IMR-90 (cell line): ENCODE measurements around the gene DCP1A. TPM values are rescaled to one million over a fixed set of nuclear protein-coding genes. Genes with fewer than 3 reads are reported as not detected.

Source experiments
- ATAC-seq: fragments of 200-7000 bp; cut with Tn5 transposase; 2 replicates; pipeline ENCODE4 v1.9.1; 2020; ENCODE audit warnings: low read depth, mild to moderate bottlenecking, moderate library complexity
- BruUV-seq: library from RNA; stranded (reverse); fragments of 400-500 nt; replicated peaks from 2 replicates; lab custom pipeline; 2021; lab: Mats Ljungman, UMichigan
- CTCF ChIA-PET: fragments of 300-600 bp; formaldehyde crosslinking; extraction: SDS; loops from one replicate; lab custom pipeline; 2021; ENCODE audit warnings: antibody characterized with exemption; lab: Yijun Ruan, JAX
- POLR2A ChIA-PET: fragments of 300-600 bp; sonication (Branson Sonifier 250); formaldehyde crosslinking; loops from one replicate; lab custom pipeline; 2022; ENCODE audit warnings: antibody characterized with exemption; ENCODE audit not compliant: unreplicated experiment; lab: Charles Lee
- DNase-seq: peaks from one replicate; pipeline ENCODE4 v3.0.0; 2013
- H2AFZ ChIP-seq: replicated peaks from 2 replicates; pipeline ENCODE3; 2013; ENCODE audit warnings: low read length, mild to moderate bottlenecking; ENCODE audit not compliant: poor library complexity
- H2AK5ac ChIP-seq: 2 replicates; pipeline ENCODE4 v1.6.1; 2013; ENCODE audit warnings: low read depth, low read length, inconsistent platforms
- H2AK9ac ChIP-seq: replicated peaks from 2 replicates; pipeline ENCODE3; 2013; ENCODE audit warnings: mild to moderate bottlenecking, low read depth, low read length, moderate library complexity; ENCODE audit not compliant: poor library complexity
- H2BK120ac ChIP-seq: 2 replicates; pipeline ENCODE4 v1.6.1; 2013; ENCODE audit warnings: low read depth, low read length, inconsistent platforms
- H2BK15ac ChIP-seq: 3 replicates; pipeline ENCODE4 v1.6.1; 2013; ENCODE audit warnings: low read depth, low read length, inconsistent platforms
- H2BK20ac ChIP-seq: 2 replicates; pipeline ENCODE4 v1.6.1; 2013; ENCODE audit warnings: low read depth, mild to moderate bottlenecking, inconsistent platforms, low read length, moderate library complexity
- H2BK5ac ChIP-seq: 2 replicates; pipeline ENCODE4 v1.6.1; 2013; ENCODE audit warnings: mild to moderate bottlenecking, low read depth, low read length, inconsistent platforms; ENCODE audit not compliant: poor library complexity, severe bottlenecking
- H3K14ac ChIP-seq: replicated peaks from 2 replicates; pipeline ENCODE4 v1.6.1; 2013; ENCODE audit warnings: low read depth, low read length, inconsistent platforms
- H3K18ac ChIP-seq: 2 replicates; pipeline ENCODE4 v1.6.1; 2013; ENCODE audit warnings: low read depth, low read length, control low read depth
- H3K23ac ChIP-seq: 2 replicates; pipeline ENCODE4 v1.6.1; 2013; ENCODE audit warnings: low read depth, low read length, inconsistent platforms
- H3K27ac ChIP-seq: 2 replicates; pipeline ENCODE4 v1.5.1; 2013; ENCODE audit warnings: mild to moderate bottlenecking, control low read depth, low read length; ENCODE audit not compliant: insufficient read depth
- H3K27me3 ChIP-seq: 2 replicates; pipeline ENCODE4 v1.6.1; 2013; ENCODE audit warnings: low read length; ENCODE audit not compliant: control insufficient read depth, insufficient read depth
- H3K36me3 ChIP-seq: 2 replicates; pipeline ENCODE4 v1.6.1; 2013; ENCODE audit warnings: low read length, mixed read lengths; ENCODE audit not compliant: control insufficient read depth, insufficient read depth
- H3K4ac ChIP-seq: 2 replicates; pipeline ENCODE4 v1.6.1; 2013; ENCODE audit warnings: low read depth, low read length, inconsistent platforms
- H3K4me1 ChIP-seq: 2 replicates; pipeline ENCODE4 v1.6.1; 2013; ENCODE audit warnings: low read length, mixed read lengths; ENCODE audit not compliant: control insufficient read depth, insufficient read depth
- H3K4me2 ChIP-seq: 2 replicates; pipeline ENCODE4 v1.6.1; 2013; ENCODE audit warnings: low read depth, mild to moderate bottlenecking, control low read depth, low read length, moderate library complexity
- H3K4me3 ChIP-seq: 2 replicates; pipeline ENCODE4 v1.5.1; 2013; ENCODE audit warnings: low read depth, mild to moderate bottlenecking, control low read depth, low read length, moderate library complexity; ENCODE audit not compliant: insufficient read depth
- H3K56ac ChIP-seq: 2 replicates; pipeline ENCODE4 v1.6.1; 2013; ENCODE audit warnings: low read length, inconsistent platforms; ENCODE audit not compliant: insufficient read depth; ENCODE audit errors: extremely low read depth
- H3K79me1 ChIP-seq, 2 experiments: 2 replicates each; pipeline ENCODE4 v1.6.1; 2013; ENCODE audit warnings: low read length in 2 of 2, inconsistent platforms in 1 of 2, low read depth in 1 of 2
- H3K9ac ChIP-seq: 2 replicates; pipeline ENCODE4 v1.6.1; 2013; ENCODE audit warnings: low read depth, low read length, control low read depth
- H3K9me1 ChIP-seq: 2 replicates; pipeline ENCODE4 v1.6.1; 2013; ENCODE audit warnings: low read length, inconsistent platforms; ENCODE audit not compliant: insufficient read depth
- H3K9me3 ChIP-seq: 2 replicates; pipeline ENCODE4 v1.6.1; 2013; ENCODE audit warnings: low read length; ENCODE audit not compliant: control insufficient read depth, insufficient read depth
- H4K20me1 ChIP-seq: 2 replicates; pipeline ENCODE4 v1.6.1; 2013; ENCODE audit warnings: low read length, inconsistent platforms; ENCODE audit not compliant: insufficient read depth
- H4K5ac ChIP-seq: 2 replicates; pipeline ENCODE4 v1.6.1; 2013; ENCODE audit warnings: mild to moderate bottlenecking, low read depth, low read length, control low read depth
- H4K8ac ChIP-seq, 2 experiments: 2 replicates each; pipeline ENCODE4 v1.6.1; 2013; ENCODE audit warnings: low read depth in 2 of 2, low read length in 2 of 2, control low read depth in 1 of 2, inconsistent platforms in 1 of 2
- H4K91ac ChIP-seq: 2 replicates; pipeline ENCODE4 v1.6.1; 2013; ENCODE audit warnings: low read depth, low read length, inconsistent platforms; ENCODE audit not compliant: insufficient read depth
- RAD21 ChIP-seq: IDR thresholded peaks from 2 replicates; pipeline ENCODE4 v1.6.1; 2012; ENCODE audit warnings: low read length, improper control_type of control experiment
- WGBS, 2 experiments: methylation state at CpG; one replicate each; pipeline versions ENCODE4 v1.1.5 to v1.1.7; 2013; ENCODE audit warnings: missing lambda C conversion rate in 2 of 2; ENCODE audit not compliant: insufficient read length in 1 of 2; ENCODE audit errors: extremely low coverage in 2 of 2; 5-methylcytosine and 5-hydroxymethylcytosine counted together
- dilution Hi-C: fragments of 300-500 bp; cut with HindIII; formaldehyde crosslinking; loops from one replicate; pipeline ENCODE4 v1.14.3; 2018; ENCODE audit warnings: low sequenced_read_pairs; ENCODE audit not compliant: unreplicated experiment
- in situ Hi-C: fragments of 300-500 bp; cut with MboI; formaldehyde crosslinking; loops from 3 replicates; pipeline ENCODE4 v1.14.3; 2019; ENCODE audit warnings: low sequenced_read_pairs, inconsistent platforms, mixed read lengths
- intact Hi-C: fragments of 100-400 bp; cut with micrococcal nuclease; formaldehyde crosslinking; loops from 2 replicates; pipeline ENCODE4 v1.10.0; 2022
- polyA plus RNA-seq, 3 experiments: library from polyadenylated mRNA; depleted of rRNA; stranded (reverse); fragments of >200 nt; gene quantifications; 2 replicates each; pipeline ENCODE4 v1.2.3, GENCODE V29; 2012; ENCODE audit warnings: low replicate concordance in 1 of 3
- total RNA-seq: library from RNA; depleted of rRNA; stranded (reverse); fragments of >200 nt; gene quantifications from 2 replicates; pipeline ENCODE4 v1.2.3, GENCODE V29; 2012

DCP1A gene
- total and polyA plus RNA-seq, 2 of the 4 experiments (the other 2 are of a cell fraction) = 13.2 to 30.1 TPM

GRCh38 chr3:53324105-53324504 lies 23.2 kb downstream of the DCP1A start:
- H3K23ac ChIP-seq = no peak overlapping the region
- no peak overlapping the region for H3K18ac ChIP-seq
- no peak overlapping the region for H4K91ac ChIP-seq
- peaks cover 5% of the 10 kb centered on the region for H3K4me1 ChIP-seq
- H3K4me2 ChIP-seq = no peak overlapping the region
- no peaks in the 10 kb centered on the region for H3K27me3 ChIP-seq
- ChIA-PET POLR2A (no interaction called here), CTCF (no interaction called here)
- H2AK5ac ChIP-seq = no peak overlapping the region
- no peak overlapping the region for H3K4me3 ChIP-seq
- 0 out of 2 replicates have a peak, but pooled peaks cover 2% of the 10 kb centered on the region for H3K9me1 ChIP-seq
- no peak overlapping the region for H2AFZ ChIP-seq
- H3K27ac ChIP-seq = no peak overlapping the region
- H4K5ac ChIP-seq = no peak overlapping the region
- no TSS peak for BruUV-seq
- no peak overlapping the region for H2BK15ac ChIP-seq
- H2AK9ac ChIP-seq = no peak overlapping the region
- no peak overlapping the region for H2BK120ac ChIP-seq
- no peak overlapping the region for H2BK5ac ChIP-seq
- in situ Hi-C loops = no loop called here
- no peak for DNase-seq
- H2BK20ac ChIP-seq = no peak overlapping the region
- no peaks in the 10 kb centered on the region for H3K9me3 ChIP-seq
- peaks cover 20% of the 10 kb centered on the region; the same call in 1 of the 2 replicates for H4K20me1 ChIP-seq
- 28% methylated on average over 5 of the region's 5 CpGs; no CpG with 5 or more reads in 1 of the 2 experiments for WGBS, 2 experiments
- peaks cover 27 to 58% of the 10 kb centered on the region in 2 experiments for H3K79me1 ChIP-seq
- no peak overlapping the region for H3K14ac ChIP-seq
- peaks cover 5% of the 10 kb centered on the region for H3K36me3 ChIP-seq
- dilution Hi-C loops = no loop called here
- ATAC-seq = no peak
- H3K4ac ChIP-seq = no peak overlapping the region
- no peak overlapping the region for H3K9ac ChIP-seq
- intact Hi-C loops = no loop called here
- TF ChIP-seq RAD21 = no peak
- no peak overlapping the region for H4K8ac ChIP-seq
- no peak overlapping the region for H3K56ac ChIP-seq
